ENCODE results near the gene CDK15. TPM values are rescaled to one million over a fixed set of nuclear protein-coding genes. Genes with fewer than 3 reads are reported as not detected.

CDK15 gene
- total RNA-seq, 1 experiment from 2014 or later = 4.8 TPM

DNA sequence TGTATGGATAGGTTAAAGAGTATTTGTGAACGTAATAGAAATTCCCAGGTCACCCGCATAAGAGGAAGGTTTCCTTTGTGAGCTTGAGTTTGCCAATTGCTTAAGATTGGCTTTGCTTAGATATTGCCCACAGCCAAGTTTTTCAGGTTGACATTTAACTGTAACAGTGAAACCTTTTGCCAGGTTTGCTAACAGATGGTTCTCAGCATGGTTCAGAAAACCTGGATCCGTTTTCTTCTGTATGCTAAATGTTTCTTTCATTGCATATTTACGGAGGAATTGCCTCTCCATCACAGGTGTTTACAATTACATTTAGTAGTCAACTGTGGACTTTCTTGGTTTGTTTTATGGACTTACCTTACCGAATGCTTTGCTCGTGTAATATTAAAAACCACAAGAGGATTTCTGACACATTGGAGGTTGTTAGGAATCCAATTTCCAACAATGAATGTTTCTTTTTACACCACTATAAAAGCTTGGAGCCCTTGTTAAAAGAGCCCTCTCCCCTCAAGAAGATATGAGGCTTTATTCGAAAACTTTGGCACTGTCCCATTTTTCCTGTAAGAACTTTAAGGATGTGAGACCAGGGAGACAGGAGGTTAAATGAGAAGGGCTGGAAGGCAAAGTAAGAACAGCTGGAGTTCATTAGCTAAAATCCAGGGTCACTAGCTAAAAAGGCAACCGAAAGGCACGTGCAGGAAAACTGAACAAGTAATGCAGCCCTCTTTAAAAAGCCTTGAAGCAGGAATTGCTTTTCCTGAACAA is 7.8 kb downstream of the CDK15 start:
- intact Hi-C loops (cut with micrococcal nuclease; ENCODE audit: unreplicated experiment) = no loop called here
- Histone ChIP-seq H3K27ac (ENCODE audit: low read length) (peak overlapping the region; percentile 40; the same call in 1 of the 2 replicates), H3K36me3 (ENCODE audit: control insufficient read depth, insufficient read depth, low read length) (no peaks in the 10 kb centered on the region), H3K27me3 (ENCODE audit: control insufficient read depth, insufficient read depth, low read length) (no peaks in the 10 kb centered on the region), H3K9me3 (ENCODE audit: control insufficient read depth, insufficient read depth, low read depth, low read length) (no peaks in the 10 kb centered on the region), H3K4me1 (ENCODE audit: control insufficient read depth, insufficient read depth, low read length) (peaks cover 4% of the 10 kb centered on the region; the same call in 1 of the 2 replicates), H3K4me3 (ENCODE audit: low read depth in 2 of 2, low read length in 2 of 2) (no peak overlapping the region)
- in situ Hi-C loops (cut with HindIII; ENCODE audit: low pct_unique_long_range_greater_than_20kb, low sequenced_read_pairs) = no loop called here
- DNase-seq (ENCODE audit: low read depth, low spot score) (no peak), ATAC-seq (no peak)
- CTCF ChIA-PET = no interaction called here
- POLR2A ChIA-PET = interaction anchor here (0.6 kb wide), 1 partner anchor 32 kb away, joined by 3 read pairs; no protein-coding TSS in a partner anchor
- BruUV-seq (replicated peaks) = no TSS peak
- TF ChIP-seq SIN3A (IDR thresholded peaks at IDR 0.05; ENCODE audit: borderline replicate concordance, insufficient read depth, low read depth, low read length) (no peak), TCF7L2 (IDR thresholded peaks at IDR 0.05; ENCODE audit: low read depth, low read length) (0 out of 2 replicates have a peak, but pooled peaks have one; percentile 28)

DNA sequence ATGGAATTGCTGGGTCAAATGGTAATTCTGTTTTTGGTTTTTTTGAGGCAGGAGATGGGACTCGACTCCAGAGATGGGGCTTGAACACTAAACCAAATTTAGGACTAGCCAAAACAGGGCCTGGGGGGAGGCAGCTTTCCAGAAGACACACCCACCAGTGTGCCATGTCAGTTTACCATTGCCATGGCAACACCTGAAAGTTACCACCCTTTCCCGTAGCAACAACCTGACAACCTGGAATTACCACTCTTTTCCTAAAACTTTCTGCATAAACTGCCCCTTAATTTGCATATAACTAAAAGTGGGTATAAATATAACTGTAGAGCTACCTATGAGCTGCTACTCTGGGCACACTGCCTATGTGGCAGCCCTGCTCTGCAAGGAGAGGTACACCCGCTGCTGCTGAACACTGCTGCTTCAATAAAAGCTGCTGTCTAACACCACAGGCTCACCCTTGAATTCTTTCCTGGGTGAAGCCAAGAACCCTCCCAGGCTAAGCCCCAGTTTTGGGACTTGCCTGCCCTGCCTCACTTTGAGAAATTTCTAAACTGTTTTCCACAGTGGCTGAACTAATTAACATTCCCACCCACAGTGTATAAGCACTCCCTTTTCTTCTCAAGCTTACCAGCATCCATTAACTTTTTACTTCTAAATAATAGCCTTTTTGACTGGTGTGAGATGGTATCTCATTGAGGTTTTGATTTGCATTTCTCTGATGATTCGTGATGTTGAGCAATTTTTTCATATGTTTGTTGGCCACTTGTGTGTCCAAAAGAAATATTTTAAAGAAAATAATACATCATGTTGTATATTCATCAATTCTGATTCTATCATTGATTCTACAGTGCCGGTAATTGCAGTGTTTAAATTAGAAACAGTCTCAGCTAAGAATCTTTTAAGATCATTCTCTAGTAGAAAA is 10.6 kb downstream of the CDK15 start:
- BruUV-seq (replicated peaks) = no TSS peak
- POLR2A ChIA-PET = no interaction called here
- H3K27ac ChIP-seq (ENCODE audit: low read length) = no peak overlapping the region

More for the DNA sequence above, 10.6 kb downstream of the CDK15 start:
- ATAC-seq (no peak), DNase-seq (ENCODE audit: low read depth, low spot score) (no peak)
- in situ Hi-C loops (cut with HindIII; ENCODE audit: low pct_unique_long_range_greater_than_20kb, low sequenced_read_pairs) (no loop called here), intact Hi-C loops (cut with micrococcal nuclease; ENCODE audit: unreplicated experiment) (no loop called here)
- H3K4me1 ChIP-seq (ENCODE audit: control insufficient read depth, insufficient read depth, low read length) = no peaks in the 10 kb centered on the region
- H3K27me3 ChIP-seq (ENCODE audit: control insufficient read depth, insufficient read depth, low read length) = no peaks in the 10 kb centered on the region
- no peaks in the 10 kb centered on the region for H3K9me3 ChIP-seq (ENCODE audit: control insufficient read depth, insufficient read depth, low read depth, low read length)
- CTCF ChIA-PET = no interaction called here
- no peak overlapping the region for H3K4me3 ChIP-seq (ENCODE audit: low read depth in 2 of 2, low read length in 2 of 2)
- H3K36me3 ChIP-seq (ENCODE audit: control insufficient read depth, insufficient read depth, low read length) = no peaks in the 10 kb centered on the region
- TF ChIP-seq, protein P1, sequence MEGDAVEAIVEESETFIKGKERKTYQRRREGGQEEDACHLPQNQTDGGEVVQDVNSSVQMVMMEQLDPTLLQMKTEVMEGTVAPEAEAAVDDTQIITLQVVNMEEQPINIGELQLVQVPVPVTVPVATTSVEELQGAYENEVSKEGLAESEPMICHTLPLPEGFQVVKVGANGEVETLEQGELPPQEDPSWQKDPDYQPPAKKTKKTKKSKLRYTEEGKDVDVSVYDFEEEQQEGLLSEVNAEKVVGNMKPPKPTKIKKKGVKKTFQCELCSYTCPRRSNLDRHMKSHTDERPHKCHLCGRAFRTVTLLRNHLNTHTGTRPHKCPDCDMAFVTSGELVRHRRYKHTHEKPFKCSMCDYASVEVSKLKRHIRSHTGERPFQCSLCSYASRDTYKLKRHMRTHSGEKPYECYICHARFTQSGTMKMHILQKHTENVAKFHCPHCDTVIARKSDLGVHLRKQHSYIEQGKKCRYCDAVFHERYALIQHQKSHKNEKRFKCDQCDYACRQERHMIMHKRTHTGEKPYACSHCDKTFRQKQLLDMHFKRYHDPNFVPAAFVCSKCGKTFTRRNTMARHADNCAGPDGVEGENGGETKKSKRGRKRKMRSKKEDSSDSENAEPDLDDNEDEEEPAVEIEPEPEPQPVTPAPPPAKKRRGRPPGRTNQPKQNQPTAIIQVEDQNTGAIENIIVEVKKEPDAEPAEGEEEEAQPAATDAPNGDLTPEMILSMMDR (IDR thresholded peaks at IDR 0.05) = no peak
- TF ChIP-seq, protein P2, sequence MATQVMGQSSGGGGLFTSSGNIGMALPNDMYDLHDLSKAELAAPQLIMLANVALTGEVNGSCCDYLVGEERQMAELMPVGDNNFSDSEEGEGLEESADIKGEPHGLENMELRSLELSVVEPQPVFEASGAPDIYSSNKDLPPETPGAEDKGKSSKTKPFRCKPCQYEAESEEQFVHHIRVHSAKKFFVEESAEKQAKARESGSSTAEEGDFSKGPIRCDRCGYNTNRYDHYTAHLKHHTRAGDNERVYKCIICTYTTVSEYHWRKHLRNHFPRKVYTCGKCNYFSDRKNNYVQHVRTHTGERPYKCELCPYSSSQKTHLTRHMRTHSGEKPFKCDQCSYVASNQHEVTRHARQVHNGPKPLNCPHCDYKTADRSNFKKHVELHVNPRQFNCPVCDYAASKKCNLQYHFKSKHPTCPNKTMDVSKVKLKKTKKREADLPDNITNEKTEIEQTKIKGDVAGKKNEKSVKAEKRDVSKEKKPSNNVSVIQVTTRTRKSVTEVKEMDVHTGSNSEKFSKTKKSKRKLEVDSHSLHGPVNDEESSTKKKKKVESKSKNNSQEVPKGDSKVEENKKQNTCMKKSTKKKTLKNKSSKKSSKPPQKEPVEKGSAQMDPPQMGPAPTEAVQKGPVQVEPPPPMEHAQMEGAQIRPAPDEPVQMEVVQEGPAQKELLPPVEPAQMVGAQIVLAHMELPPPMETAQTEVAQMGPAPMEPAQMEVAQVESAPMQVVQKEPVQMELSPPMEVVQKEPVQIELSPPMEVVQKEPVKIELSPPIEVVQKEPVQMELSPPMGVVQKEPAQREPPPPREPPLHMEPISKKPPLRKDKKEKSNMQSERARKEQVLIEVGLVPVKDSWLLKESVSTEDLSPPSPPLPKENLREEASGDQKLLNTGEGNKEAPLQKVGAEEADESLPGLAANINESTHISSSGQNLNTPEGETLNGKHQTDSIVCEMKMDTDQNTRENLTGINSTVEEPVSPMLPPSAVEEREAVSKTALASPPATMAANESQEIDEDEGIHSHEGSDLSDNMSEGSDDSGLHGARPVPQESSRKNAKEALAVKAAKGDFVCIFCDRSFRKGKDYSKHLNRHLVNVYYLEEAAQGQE (IDR thresholded peaks at IDR 0.05; ENCODE audit: insufficient read depth in 1 of 2, low read depth in 2 of 2, low read length in 1 of 2) = no peak
- TF ChIP-seq POLR2AphosphoS5 (IDR thresholded peaks at IDR 0.05; ENCODE audit: low read depth, low read length) = no peak
- no peak for TF ChIP-seq TCF7L2 (IDR thresholded peaks at IDR 0.05; ENCODE audit: low read depth, low read length)
- no peak for TF ChIP-seq SIN3A (IDR thresholded peaks at IDR 0.05; ENCODE audit: borderline replicate concordance, insufficient read depth, low read depth, low read length)

All from Panc1 (cell line).